GM13977 (cell line): ENCODE results near the gene MFAP3.

Experiments used
- DNase-seq: peaks from one replicate; pipeline ENCODE4 v3.0.0; 2012; ENCODE audit warnings: low spot score
- in situ Hi-C: fragments of 300-500 bp; cut with MboI; formaldehyde crosslinking; loops from one replicate; pipeline ENCODE4 v1.12.0; 2022; ENCODE audit warnings: low sequenced_read_pairs, low pct_unique_long_range_greater_than_20kb, mixed read lengths, inconsistent platforms; ENCODE audit not compliant: unreplicated experiment
- TF ChIP-seq, protein P1 (sequence below): IDR thresholded peaks from 2 replicates; pipeline ENCODE4 v1.5.1; 2012; ENCODE audit warnings: mild to moderate bottlenecking, control low read depth; ENCODE audit not compliant: insufficient read depth; ENCODE audit errors: extremely low read depth, missing control alignments

The MFAP3 gene

DNA sequence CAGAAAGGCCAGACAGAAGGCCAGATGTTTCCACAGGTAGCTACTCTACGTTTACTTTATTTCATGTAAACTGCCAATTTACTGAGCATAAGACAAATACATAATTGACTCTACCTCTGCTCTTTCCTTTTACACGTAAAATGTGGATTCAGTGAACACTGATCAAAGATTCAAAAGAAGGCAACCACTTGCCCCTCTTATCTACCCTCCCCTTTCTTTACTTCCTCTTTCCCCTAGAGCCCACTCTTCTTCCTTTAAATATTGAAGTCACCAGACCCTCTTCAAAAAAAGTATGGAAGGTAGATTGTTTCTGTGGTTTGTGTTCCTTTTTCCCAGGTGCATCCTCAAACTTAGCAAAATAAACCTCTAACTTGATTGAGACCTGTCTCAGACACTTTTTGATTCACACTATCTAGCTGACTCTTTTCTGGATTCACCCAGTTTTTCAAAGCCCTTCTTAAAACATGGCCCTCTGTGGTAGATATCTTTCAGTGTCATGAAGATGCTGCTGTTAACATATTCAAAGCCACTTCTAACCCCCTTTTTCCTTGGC, 6.8 kb upstream of the MFAP3 start:
- no peak for DNase-seq
- in situ Hi-C loops: no loop called here
- TF ChIP-seq, protein P1, sequence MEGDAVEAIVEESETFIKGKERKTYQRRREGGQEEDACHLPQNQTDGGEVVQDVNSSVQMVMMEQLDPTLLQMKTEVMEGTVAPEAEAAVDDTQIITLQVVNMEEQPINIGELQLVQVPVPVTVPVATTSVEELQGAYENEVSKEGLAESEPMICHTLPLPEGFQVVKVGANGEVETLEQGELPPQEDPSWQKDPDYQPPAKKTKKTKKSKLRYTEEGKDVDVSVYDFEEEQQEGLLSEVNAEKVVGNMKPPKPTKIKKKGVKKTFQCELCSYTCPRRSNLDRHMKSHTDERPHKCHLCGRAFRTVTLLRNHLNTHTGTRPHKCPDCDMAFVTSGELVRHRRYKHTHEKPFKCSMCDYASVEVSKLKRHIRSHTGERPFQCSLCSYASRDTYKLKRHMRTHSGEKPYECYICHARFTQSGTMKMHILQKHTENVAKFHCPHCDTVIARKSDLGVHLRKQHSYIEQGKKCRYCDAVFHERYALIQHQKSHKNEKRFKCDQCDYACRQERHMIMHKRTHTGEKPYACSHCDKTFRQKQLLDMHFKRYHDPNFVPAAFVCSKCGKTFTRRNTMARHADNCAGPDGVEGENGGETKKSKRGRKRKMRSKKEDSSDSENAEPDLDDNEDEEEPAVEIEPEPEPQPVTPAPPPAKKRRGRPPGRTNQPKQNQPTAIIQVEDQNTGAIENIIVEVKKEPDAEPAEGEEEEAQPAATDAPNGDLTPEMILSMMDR: no peak

DNA sequence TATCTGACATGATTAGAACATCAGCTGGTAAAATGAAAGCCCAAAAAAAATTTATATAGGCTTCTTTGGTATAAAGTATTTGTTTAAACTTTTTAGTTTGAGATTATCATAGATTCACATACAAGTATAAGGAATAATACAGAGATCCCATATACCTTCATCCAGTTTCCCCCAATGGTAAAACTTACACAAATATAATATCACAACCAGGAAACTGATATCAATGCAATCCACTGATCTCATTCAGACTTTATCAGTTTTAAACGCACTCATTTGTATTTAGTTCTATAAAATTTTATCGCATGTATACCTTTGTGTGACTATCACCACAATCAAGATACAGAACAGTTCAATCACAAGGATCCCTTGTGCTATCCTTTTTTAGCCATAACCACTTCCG, 3.8 kb upstream of the MFAP3 start:
- in situ Hi-C loops: no loop called here
- no peak for DNase-seq
- TF ChIP-seq, protein P1: no peak

DNA sequence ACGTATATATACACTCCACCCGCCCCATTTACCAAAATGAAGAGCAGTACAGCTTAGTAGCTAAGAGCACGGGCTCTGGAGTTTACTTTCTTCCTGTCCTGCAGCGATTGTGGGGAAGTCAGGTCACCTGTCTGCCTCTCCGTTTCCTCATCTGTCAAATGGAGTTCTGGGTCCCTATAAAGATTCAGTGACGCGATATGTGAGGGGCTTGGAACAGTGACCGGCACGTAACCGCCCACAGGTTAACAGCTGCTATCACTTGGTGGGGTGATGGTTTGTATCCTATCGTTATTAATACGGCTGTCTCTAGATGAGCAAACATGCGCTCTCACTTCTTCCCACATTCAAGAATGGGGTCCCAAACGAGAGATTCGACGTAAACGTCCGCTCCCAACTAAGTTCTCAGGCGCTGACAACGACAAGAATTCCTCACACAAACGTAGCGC, 483 bp upstream of the MFAP3 start:
- in situ Hi-C loops: no loop called here
- TF ChIP-seq, protein P1: no peak
- DNase-seq: peak; percentile 49

DNA sequence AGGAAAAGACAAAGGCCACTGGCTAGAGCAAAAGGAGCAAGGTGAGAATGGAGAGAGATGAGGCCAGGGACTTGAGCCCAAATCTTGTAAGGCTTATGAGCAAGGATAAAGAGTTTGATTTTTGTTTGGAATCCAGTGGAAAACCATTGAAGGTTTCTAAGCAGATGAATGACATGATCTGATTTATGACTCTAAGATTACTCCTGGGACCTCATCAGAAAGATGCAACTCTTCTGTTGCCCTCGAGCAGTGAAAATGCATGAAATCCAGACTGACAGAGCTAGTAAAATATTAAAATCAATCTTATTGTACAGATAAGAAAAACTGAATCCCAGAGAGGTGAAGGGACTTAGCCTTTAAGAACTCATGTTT, 677 bp downstream of the MFAP3 start:
- TF ChIP-seq, protein P1: no peak
- no peak for DNase-seq
- in situ Hi-C loops: no loop called here

DNA sequence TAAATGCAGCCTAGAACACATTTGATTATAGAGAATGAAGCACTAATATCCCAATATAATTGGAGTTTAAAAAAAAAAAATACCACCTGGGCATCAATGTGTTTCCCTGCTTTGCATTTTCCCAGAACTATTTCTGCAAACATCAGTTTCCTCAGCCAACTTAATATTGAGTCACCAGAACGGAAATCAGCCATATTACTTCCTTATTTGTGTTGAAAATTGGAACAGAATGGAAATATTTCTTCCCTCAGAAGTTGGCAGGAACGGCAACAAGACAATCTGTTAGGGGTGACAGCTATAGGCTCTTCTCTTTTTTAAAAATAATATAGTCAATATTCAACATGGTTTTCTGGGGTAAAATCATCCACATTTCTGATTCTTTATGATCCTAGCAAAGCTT, 4.0 kb downstream of the MFAP3 start:
- in situ Hi-C loops: no loop called here
- TF ChIP-seq, protein P1: no peak
- no peak for DNase-seq

DNA sequence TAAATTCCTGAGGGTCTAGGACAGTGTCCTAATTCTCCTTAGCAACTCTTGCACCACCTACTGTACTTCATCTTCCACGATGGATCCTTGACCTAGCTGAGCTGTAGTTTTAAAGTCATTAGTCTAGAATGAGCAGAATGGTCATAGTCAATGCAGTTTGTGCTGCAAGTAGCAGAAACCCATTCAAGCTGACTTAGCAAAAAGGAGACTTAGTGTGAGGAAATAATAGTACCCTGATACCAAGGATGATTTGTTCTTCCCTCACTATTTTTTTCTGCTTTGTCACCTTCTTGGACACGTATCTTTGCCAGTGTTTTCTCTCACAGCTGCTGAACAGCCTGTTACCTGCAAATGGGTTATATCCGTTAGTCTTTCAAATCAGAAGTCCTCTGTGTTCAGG, 5.3 kb downstream of the MFAP3 start:
- in situ Hi-C loops: no loop called here
- TF ChIP-seq, protein P1: no peak
- DNase-seq: no peak

DNA sequence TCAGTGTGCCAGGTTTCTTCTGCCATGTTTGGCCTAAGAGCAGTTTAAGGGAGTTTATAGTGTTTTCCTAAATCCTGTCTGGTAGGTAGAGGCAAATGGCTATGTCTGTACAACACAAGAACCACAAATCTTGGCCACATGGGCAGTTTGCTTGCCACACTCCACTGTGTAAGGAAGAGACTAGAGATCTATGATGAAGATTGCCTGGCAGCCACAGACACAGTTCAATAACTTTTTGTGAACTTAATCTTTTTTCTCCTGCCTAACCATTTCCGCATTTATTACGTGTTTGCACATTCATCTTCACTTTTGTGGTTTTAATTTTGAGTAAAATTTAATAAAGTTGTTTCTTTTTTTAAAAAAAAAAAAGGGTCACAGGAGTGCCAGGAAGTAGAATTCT, 5.8 kb downstream of the MFAP3 start:
- TF ChIP-seq, protein P1: no peak
- DNase-seq: no peak
- in situ Hi-C loops: no loop called here
